ENCODE results near the gene KLHDC4. TPM values are rescaled to one million over a fixed set of nuclear protein-coding genes. Genes with fewer than 3 reads are reported as not detected.

The KLHDC4 gene
- total and polyA plus RNA-seq, 9 donors = 16.2 to 35.9 (median 26.2) TPM

GRCh38 chr16:87694441-87695125 is 71.2 kb downstream of the KLHDC4 start:
- H3K27ac ChIP-seq = no peak overlapping the region
- WGBS, 3 donors = 79 to 83% (median 80%) methylated on average over 20 of the region's 20 CpGs
- intact Hi-C loops (cut with DNase I) = loop anchor here in 1 of 4 donors (10.0 kb wide), 1 partner anchor 60 kb away; no protein-coding TSS in a partner anchor
- no peaks in the 10 kb centered on the region for H3K9me3 ChIP-seq
- no peak for TF ChIP-seq POLR2A (IDR thresholded peaks at IDR 0.05)
- TF ChIP-seq, protein P1, sequence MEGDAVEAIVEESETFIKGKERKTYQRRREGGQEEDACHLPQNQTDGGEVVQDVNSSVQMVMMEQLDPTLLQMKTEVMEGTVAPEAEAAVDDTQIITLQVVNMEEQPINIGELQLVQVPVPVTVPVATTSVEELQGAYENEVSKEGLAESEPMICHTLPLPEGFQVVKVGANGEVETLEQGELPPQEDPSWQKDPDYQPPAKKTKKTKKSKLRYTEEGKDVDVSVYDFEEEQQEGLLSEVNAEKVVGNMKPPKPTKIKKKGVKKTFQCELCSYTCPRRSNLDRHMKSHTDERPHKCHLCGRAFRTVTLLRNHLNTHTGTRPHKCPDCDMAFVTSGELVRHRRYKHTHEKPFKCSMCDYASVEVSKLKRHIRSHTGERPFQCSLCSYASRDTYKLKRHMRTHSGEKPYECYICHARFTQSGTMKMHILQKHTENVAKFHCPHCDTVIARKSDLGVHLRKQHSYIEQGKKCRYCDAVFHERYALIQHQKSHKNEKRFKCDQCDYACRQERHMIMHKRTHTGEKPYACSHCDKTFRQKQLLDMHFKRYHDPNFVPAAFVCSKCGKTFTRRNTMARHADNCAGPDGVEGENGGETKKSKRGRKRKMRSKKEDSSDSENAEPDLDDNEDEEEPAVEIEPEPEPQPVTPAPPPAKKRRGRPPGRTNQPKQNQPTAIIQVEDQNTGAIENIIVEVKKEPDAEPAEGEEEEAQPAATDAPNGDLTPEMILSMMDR (IDR thresholded peaks at IDR 0.05) = no peak
- no peak for TF ChIP-seq EP300 (IDR thresholded peaks at IDR 0.05)
- no peaks in the 10 kb centered on the region for H3K4me1 ChIP-seq (ENCODE audit: insufficient read depth)
- H3K4me3 ChIP-seq = no peak overlapping the region
- no peaks in the 10 kb centered on the region for H3K36me3 ChIP-seq
- H3K27me3 ChIP-seq = no peaks in the 10 kb centered on the region
- no peak for DNase-seq

DNA sequence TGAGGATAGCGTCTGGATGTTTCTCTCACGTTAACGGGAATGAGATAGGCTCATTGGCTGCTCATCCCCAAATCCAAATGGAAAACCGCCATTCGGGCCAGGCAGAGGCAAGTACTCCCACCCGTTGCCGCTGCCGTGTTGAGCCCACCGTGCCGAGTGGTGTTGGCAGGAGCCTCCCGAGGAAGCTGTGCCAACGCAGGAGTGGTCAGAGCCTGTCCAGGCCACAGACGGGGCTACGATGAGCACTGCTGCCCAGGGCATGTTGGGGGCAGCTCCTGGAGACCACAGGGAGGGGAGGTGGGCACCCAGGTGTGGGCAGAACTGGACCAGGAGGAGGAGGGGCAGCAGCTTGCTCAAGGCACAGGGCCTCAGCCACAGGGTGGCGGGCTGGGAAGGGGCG is 72.0 kb downstream of the KLHDC4 start:
- Histone ChIP-seq H3K36me3 (no peaks in the 10 kb centered on the region), H3K9me3 (no peaks in the 10 kb centered on the region), H3K4me1 (ENCODE audit: insufficient read depth) (no peaks in the 10 kb centered on the region), H3K27ac (no peak overlapping the region), H3K4me3 (no peak overlapping the region), H3K27me3 (no peaks in the 10 kb centered on the region)
- DNase-seq = no peak
- 86 to 88% (median 86%) methylated on average over 16 of the region's 16 CpGs for WGBS, 3 donors
- intact Hi-C loops (cut with DNase I) = loop anchor here in 1 of 4 donors (10.0 kb wide), 1 partner anchor 61 kb away; no protein-coding TSS in a partner anchor
- TF ChIP-seq, protein P1 (IDR thresholded peaks at IDR 0.05) = no peak
- TF ChIP-seq EP300 (IDR thresholded peaks at IDR 0.05) = no peak
- no peak for TF ChIP-seq POLR2A (IDR thresholded peaks at IDR 0.05)

GRCh38 chr16:87692756-87693155 is 73.0 kb downstream of the KLHDC4 start:
- intact Hi-C loops (cut with DNase I) = loop anchor here in 1 of 4 donors (10.0 kb wide), 1 partner anchor 62 kb away; no protein-coding TSS in a partner anchor
- Histone ChIP-seq H3K36me3 (no peaks in the 10 kb centered on the region), H3K4me1 (ENCODE audit: insufficient read depth) (no peaks in the 10 kb centered on the region), H3K9me3 (no peaks in the 10 kb centered on the region), H3K4me3 (no peak overlapping the region), H3K27me3 (no peaks in the 10 kb centered on the region), H3K27ac (no peak overlapping the region)
- TF ChIP-seq EP300 (IDR thresholded peaks at IDR 0.05) (no peak), POLR2A (IDR thresholded peaks at IDR 0.05) (no peak)
- TF ChIP-seq, protein P1 (IDR thresholded peaks at IDR 0.05) = no peak
- DNase-seq = no peak
- WGBS, 3 donors = 74 to 83% (median 80%) methylated on average over 12 of the region's 12 CpGs

DNA sequence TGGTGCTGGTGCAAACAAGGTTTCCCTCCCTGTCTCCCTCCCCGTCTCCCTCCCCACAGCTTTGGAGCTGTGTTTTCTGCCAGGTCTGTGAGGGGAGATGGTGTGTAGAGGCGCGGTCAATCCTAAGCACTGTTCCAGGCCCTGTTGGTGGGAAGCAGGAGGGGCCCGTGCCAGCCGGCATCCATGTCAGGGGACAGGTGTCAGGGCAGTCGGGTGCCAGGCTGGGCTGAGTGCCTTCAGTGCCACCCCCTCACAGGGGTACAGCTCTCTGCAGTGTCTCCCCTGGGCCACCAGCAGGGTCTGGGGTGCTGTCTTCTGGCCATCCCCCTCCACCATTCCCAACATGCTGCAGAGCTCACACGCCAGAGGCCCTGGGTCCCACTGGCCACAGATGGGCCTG is 73.6 kb downstream of the KLHDC4 start:
- WGBS, 3 donors = 71 to 78% (median 73%) methylated on average over 6 to 7 of the region's 7 CpGs
- H3K4me1 ChIP-seq (ENCODE audit: insufficient read depth) = no peaks in the 10 kb centered on the region
- TF ChIP-seq EP300 (IDR thresholded peaks at IDR 0.05) (no peak), POLR2A (IDR thresholded peaks at IDR 0.05) (no peak)
- TF ChIP-seq, protein P1 (IDR thresholded peaks at IDR 0.05) = no peak
- DNase-seq = no peak
- no peaks in the 10 kb centered on the region for H3K36me3 ChIP-seq
- H3K4me3 ChIP-seq = no peak overlapping the region
- no peaks in the 10 kb centered on the region for H3K9me3 ChIP-seq
- H3K27me3 ChIP-seq = no peaks in the 10 kb centered on the region
- intact Hi-C loops (cut with DNase I) = loop anchor here in 1 of 4 donors (10.0 kb wide), 1 partner anchor 63 kb away; no protein-coding TSS in a partner anchor
- H3K27ac ChIP-seq = no peak overlapping the region
